ENCODE data around the gene DKKL1.

Gene DKKL1

DNA sequence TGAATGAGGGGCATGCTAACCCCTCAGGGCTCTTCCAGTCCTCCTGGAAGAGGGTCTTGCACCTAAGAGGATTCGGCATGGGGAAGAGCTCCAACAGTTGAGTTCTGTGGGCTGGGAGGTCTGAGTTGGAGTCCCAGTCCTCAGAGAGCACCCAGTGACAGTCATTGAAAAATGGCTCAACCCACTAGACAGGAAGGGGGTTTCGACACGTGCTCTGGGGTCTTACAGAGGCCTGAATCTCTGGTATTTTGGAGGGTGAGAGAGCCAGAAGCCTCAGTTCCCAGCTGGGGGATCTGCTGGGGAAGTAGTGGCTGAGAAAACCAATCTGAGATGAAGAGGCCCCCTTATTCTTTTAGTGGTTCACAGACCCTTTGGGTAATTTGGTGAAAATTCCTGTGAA is 50.6 kb downstream of the DKKL1 start (continued):
- no peak for TF ChIP-seq CSDC2 (CRISPR knock-in tag; IDR thresholded peaks at IDR 0.05)

GRCh38 chr19:49415102-49415809 is 51.6 kb downstream of the DKKL1 start:
- no peak for ATAC-seq
- TF ChIP-seq, protein P1, sequence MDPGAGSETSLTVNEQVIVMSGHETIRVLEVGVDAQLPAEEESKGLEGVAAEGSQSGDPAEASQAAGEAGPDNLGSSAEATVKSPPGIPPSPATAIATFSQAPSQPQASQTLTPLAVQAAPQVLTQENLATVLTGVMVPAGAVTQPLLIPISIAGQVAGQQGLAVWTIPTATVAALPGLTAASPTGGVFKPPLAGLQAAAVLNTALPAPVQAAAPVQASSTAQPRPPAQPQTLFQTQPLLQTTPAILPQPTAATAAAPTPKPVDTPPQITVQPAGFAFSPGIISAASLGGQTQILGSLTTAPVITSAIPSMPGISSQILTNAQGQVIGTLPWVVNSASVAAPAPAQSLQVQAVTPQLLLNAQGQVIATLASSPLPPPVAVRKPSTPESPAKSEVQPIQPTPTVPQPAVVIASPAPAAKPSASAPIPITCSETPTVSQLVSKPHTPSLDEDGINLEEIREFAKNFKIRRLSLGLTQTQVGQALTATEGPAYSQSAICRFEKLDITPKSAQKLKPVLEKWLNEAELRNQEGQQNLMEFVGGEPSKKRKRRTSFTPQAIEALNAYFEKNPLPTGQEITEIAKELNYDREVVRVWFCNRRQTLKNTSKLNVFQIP (CRISPR knock-in tag; IDR thresholded peaks at IDR 0.05; ENCODE audit: borderline replicate concordance, low read depth) = no peak
- TF ChIP-seq RARB (CRISPR knock-in tag; IDR thresholded peaks at IDR 0.05) = no peak
- TF ChIP-seq ZNF8 (CRISPR knock-in tag; IDR thresholded peaks at IDR 0.05) = no peak
- no peak for TF ChIP-seq TCF4 (CRISPR knock-in tag; IDR thresholded peaks at IDR 0.05; ENCODE audit: borderline replicate concordance)
- no peak for TF ChIP-seq TSHZ2 (CRISPR knock-in tag; IDR thresholded peaks at IDR 0.05)
- TF ChIP-seq CREB5 (CRISPR knock-in tag; IDR thresholded peaks at IDR 0.05; ENCODE audit: low read depth) = no peak
- TF ChIP-seq TOX (CRISPR knock-in tag; IDR thresholded peaks at IDR 0.05; ENCODE audit: borderline replicate concordance) = no peak
- no peak for TF ChIP-seq ZNF70 (CRISPR knock-in tag; IDR thresholded peaks at IDR 0.05)
- TF ChIP-seq ISL1 (CRISPR knock-in tag; IDR thresholded peaks at IDR 0.05) = no peak

DNA sequence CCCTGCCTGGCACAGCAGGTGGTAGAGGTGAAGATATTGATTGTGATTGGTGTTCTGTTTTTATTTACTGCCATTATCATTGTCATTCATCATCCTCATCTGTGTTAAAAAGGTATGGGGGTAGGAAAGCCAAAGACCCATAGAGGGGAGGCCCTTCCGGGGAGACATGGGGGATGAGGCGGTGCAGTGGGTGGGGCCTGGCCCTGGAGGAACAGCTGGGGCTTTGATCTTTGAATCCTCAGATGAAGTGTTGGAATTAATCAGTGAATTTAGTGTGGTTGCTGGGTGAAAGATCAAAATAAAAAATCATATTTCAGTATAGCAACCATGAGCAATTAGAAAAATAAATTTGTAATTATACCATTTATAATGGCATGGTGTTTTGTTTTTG is 52.1 kb downstream of the DKKL1 start:
- ATAC-seq = no peak
- TF ChIP-seq TCF4 (CRISPR knock-in tag; IDR thresholded peaks at IDR 0.05; ENCODE audit: borderline replicate concordance) = no peak
- no peak for TF ChIP-seq ARNTL (CRISPR knock-in tag; IDR thresholded peaks at IDR 0.05; ENCODE audit: borderline replicate concordance, low read depth)
- no peak for TF ChIP-seq ZNF565 (CRISPR knock-in tag; conservative IDR thresholded peaks at IDR 0.05; ENCODE audit: low read depth)
- no peak for TF ChIP-seq TOX (CRISPR knock-in tag; IDR thresholded peaks at IDR 0.05; ENCODE audit: borderline replicate concordance)
- no peak for TF ChIP-seq PPARA (CRISPR knock-in tag; IDR thresholded peaks at IDR 0.05; ENCODE audit: borderline replicate concordance)
- no peak for TF ChIP-seq ZNF70 (CRISPR knock-in tag; IDR thresholded peaks at IDR 0.05)

- ATAC-seq = no peak
- TF ChIP-seq CREB5 (CRISPR knock-in tag; IDR thresholded peaks at IDR 0.05; ENCODE audit: low read depth) (no peak), BACH2 (CRISPR knock-in tag; IDR thresholded peaks at IDR 0.05; ENCODE audit: borderline replicate concordance) (no peak), TOX (CRISPR knock-in tag; IDR thresholded peaks at IDR 0.05; ENCODE audit: borderline replicate concordance) (no peak), ISL1 (CRISPR knock-in tag; IDR thresholded peaks at IDR 0.05) (no peak), ZFP30 (CRISPR knock-in tag; IDR thresholded peaks at IDR 0.05) (no peak), OSR1 (CRISPR knock-in tag; IDR thresholded peaks at IDR 0.05) (no peak)
- TF ChIP-seq, protein P1 (CRISPR knock-in tag; IDR thresholded peaks at IDR 0.05; ENCODE audit: borderline replicate concordance, low read depth) = no peak
Measured at GRCh38 chr19:49417088-49417487, 53.4 kb downstream of the DKKL1 start.

GRCh38 chr19:49418511-49418910 is 54.8 kb downstream of the DKKL1 start:
- TF ChIP-seq CREB5 (CRISPR knock-in tag; IDR thresholded peaks at IDR 0.05; ENCODE audit: low read depth) = no peak
- no peak for TF ChIP-seq ZNF565 (CRISPR knock-in tag; conservative IDR thresholded peaks at IDR 0.05; ENCODE audit: low read depth)
- no peak for ATAC-seq
